Activated CD8-positive, alpha-beta T cell treated with anti-CD3 and anti-CD28 coated beads for 36 hours (primary cell): ENCODE results near the gene CDH24. TPM values are rescaled to one million over a fixed set of nuclear protein-coding genes. Genes with fewer than 3 reads are reported as not detected.
"Not testable (repeated sequence)": the region's sequence is repeated elsewhere in the genome, so short reads cannot be mapped to it uniquely, and the experiment has no call there.

ENCODE experiments used
- ATAC-seq: fragments of 200-7000 bp; cut with Tn5 transposase; one replicate; pipeline ENCODE4 v1.10.0; 2021; ENCODE audit warnings: mild to moderate bottlenecking, moderate library complexity
- CTCF ChIA-PET: fragments of 350-600 bp; sonication (Branson Sonifier 250); formaldehyde crosslinking; loops from one replicate; lab custom pipeline; 2021; ENCODE audit warnings: antibody characterized with exemption; lab: Charles Lee
- POLR2A ChIA-PET: fragments of 350-600 bp; sonication (Branson Sonifier 250); formaldehyde crosslinking; loops from one replicate; lab custom pipeline; 2021; ENCODE audit warnings: antibody characterized with exemption; lab: Charles Lee
- DNase-seq: peaks from one replicate; pipeline ENCODE4 v3.0.0-alpha.2; 2020
- H3K27ac Mint-ChIP-seq: one replicate; pipeline ENCODE4 v1.8.0; 2021; ENCODE audit warnings: mild to moderate bottlenecking, mixed read lengths
- H3K27me3 Mint-ChIP-seq: one replicate; pipeline ENCODE4 v1.8.0; 2021; ENCODE audit warnings: mixed read lengths
- H3K36me3 Mint-ChIP-seq: one replicate; pipeline ENCODE4 v1.8.0; 2021; ENCODE audit warnings: low read depth, mixed read lengths
- H3K4me1 Mint-ChIP-seq: one replicate; pipeline ENCODE4 v1.8.0; 2021; ENCODE audit warnings: low read depth, mixed read lengths
- H3K4me3 Mint-ChIP-seq: one replicate; pipeline ENCODE4 v1.8.0; 2021; ENCODE audit warnings: mild to moderate bottlenecking, moderate library complexity, mixed read lengths
- H3K9me3 Mint-ChIP-seq: one replicate; pipeline ENCODE4 v1.8.0; 2021; ENCODE audit warnings: mixed read lengths
- CTCF ChIP-seq: fragments of 200-600 bp; IDR thresholded peaks from one replicate; pipeline ENCODE4 v1.8.0; 2022; ENCODE audit warnings: antibody characterized with exemption, mild to moderate bottlenecking
- intact Hi-C: fragments of 100-400 bp; cut with micrococcal nuclease; formaldehyde crosslinking; loops from one replicate; pipeline ENCODE4 v1.10.0; 2022
- total RNA-seq, 2 experiments: library from RNA; stranded (reverse); gene quantifications; one replicate each; pipeline ENCODE4 v1.2.3, GENCODE V29; 2021

Gene CDH24
- total RNA-seq, 2 experiments from 2014 or later = 0.69 to 0.72 TPM

GRCh38 chr14:23008831-23009230 lies 48.5 kb downstream of the CDH24 start:
- Mint-ChIP-seq H3K27ac (peak overlapping the region; percentile 92), H3K27me3 (no peaks in the 10 kb centered on the region), H3K9me3 (no peaks in the 10 kb centered on the region), H3K4me3 (peak overlapping the region; percentile 85), H3K36me3 (no peaks in the 10 kb centered on the region), H3K4me1 (peaks cover 34% of the 10 kb centered on the region)
- POLR2A ChIA-PET = interaction anchor here (0.6 to 2.8 kb wide), 6 partner anchors 8 to 424 kb away, joined by 3 to 27 read pairs (median 4); no protein-coding TSS in a partner anchor
- no peak for DNase-seq
- ATAC-seq = no peak
- CTCF ChIA-PET = interaction anchor here (1.1 to 4.1 kb wide), 6 partner anchors 8 to 50 kb away, joined by 3 to 65 read pairs (median 41); partner anchors contain the start of genes AJUBA and CDH24
- TF ChIP-seq CTCF = no peak
- intact Hi-C loops = loop anchor here (5.0 kb wide), 1 partner anchor 48 kb away; the partner anchor contains the start of gene CDH24

- no peaks in the 10 kb centered on the region for H3K36me3 Mint-ChIP-seq
- CTCF ChIA-PET = interaction anchor here (0.8 to 4.1 kb wide), 32 partner anchors 9 to 113 kb away, joined by 3 to 65 read pairs (median 8); partner anchors contain the start of genes ACIN1, AJUBA, C14orf119 and CDH24
- TF ChIP-seq CTCF = peak; percentile 39
- intact Hi-C loops = loop anchor here (1.0 to 5.0 kb wide), 2 partner anchors 28 to 51 kb away; partner anchors contain the start of genes CDH24 and PSMB5
- peak overlapping the region; percentile 97 for H3K27ac Mint-ChIP-seq
- POLR2A ChIA-PET = interaction anchor here (0.6 to 2.8 kb wide), 33 partner anchors 10 to 315 kb away, joined by 3 to 32 read pairs (median 4); partner anchors contain the start of genes ACIN1, C14orf119, CDH24 and HAUS4
- H3K4me3 Mint-ChIP-seq = peak overlapping the region; percentile 91
- H3K4me1 Mint-ChIP-seq = peaks cover 34% of the 10 kb centered on the region
- H3K27me3 Mint-ChIP-seq = no peaks in the 10 kb centered on the region
- ATAC-seq = peak; percentile 96
- DNase-seq = peak; percentile 98
- no peaks in the 10 kb centered on the region for H3K9me3 Mint-ChIP-seq
Observed at GRCh38 chr14:23006544-23007419, 50.5 kb downstream of the CDH24 start.

GRCh38 chr14:23006188-23006534 lies 51.2 kb downstream of the CDH24 start:
- POLR2A ChIA-PET = interaction anchor here (0.8 to 2.8 kb wide), 27 partner anchors 10 to 315 kb away, joined by 3 to 32 read pairs (median 6); partner anchors contain the start of genes ACIN1, C14orf119, CDH24 and HAUS4
- H3K4me3 Mint-ChIP-seq = peak overlapping the region; percentile 91
- H3K9me3 Mint-ChIP-seq = no peaks in the 10 kb centered on the region
- DNase-seq (no peak), ATAC-seq (no peak)
- H3K4me1 Mint-ChIP-seq = peaks cover 32% of the 10 kb centered on the region
- CTCF ChIA-PET = interaction anchor here (0.8 to 4.1 kb wide), 28 partner anchors 8 to 114 kb away, joined by 3 to 65 read pairs (median 9); partner anchors contain the start of genes ACIN1, AJUBA, C14orf119 and CDH24
- TF ChIP-seq CTCF = no peak
- peak overlapping the region; percentile 97 for H3K27ac Mint-ChIP-seq
- no peaks in the 10 kb centered on the region for H3K27me3 Mint-ChIP-seq
- no peaks in the 10 kb centered on the region for H3K36me3 Mint-ChIP-seq
- intact Hi-C loops = loop anchor here (5.0 kb wide), 1 partner anchor 51 kb away; the partner anchor contains the start of gene CDH24

- no peaks in the 10 kb centered on the region for H3K27me3 Mint-ChIP-seq
- peak overlapping the region; percentile 97 for H3K27ac Mint-ChIP-seq
- ChIA-PET CTCF (interaction anchor here (0.8 to 4.1 kb wide), 24 partner anchors 10 to 114 kb away, joined by 3 to 65 read pairs (median 9); partner anchors contain the start of genes ACIN1, AJUBA, C14orf119 and CDH24), POLR2A (interaction anchor here (0.6 to 2.8 kb wide), 22 partner anchors 9 to 442 kb away, joined by 3 to 32 read pairs (median 6); partner anchors contain the start of genes CDH24, HAUS4, PABPN1 and PRMT5)
- TF ChIP-seq CTCF = no peak
- DNase-seq = no peak
- intact Hi-C loops = loop anchor here (5.0 kb wide), 1 partner anchor 52 kb away; the partner anchor contains the start of gene CDH24
- peak overlapping the region; percentile 91 for H3K4me3 Mint-ChIP-seq
- no peaks in the 10 kb centered on the region for H3K9me3 Mint-ChIP-seq
- peaks cover 36% of the 10 kb centered on the region for H3K4me1 Mint-ChIP-seq
- no peak for ATAC-seq
- no peaks in the 10 kb centered on the region for H3K36me3 Mint-ChIP-seq
Observed at GRCh38 chr14:23005451-23006187, 51.7 kb downstream of the CDH24 start.

GRCh38 chr14:23004274-23004673 lies 53.0 kb downstream of the CDH24 start:
- ATAC-seq, H3K27ac Mint-ChIP-seq, H3K27me3 Mint-ChIP-seq, POLR2A ChIA-PET, H3K9me3 Mint-ChIP-seq, intact Hi-C loops, DNase-seq, H3K36me3 Mint-ChIP-seq, H3K4me3 Mint-ChIP-seq: not testable (repeated sequence)
- CTCF ChIA-PET = interaction anchor here (1.1 to 1.5 kb wide), 3 partner anchors 9 to 54 kb away, joined by 3 to 6 read pairs (median 6); no protein-coding TSS in a partner anchor
- H3K4me1 Mint-ChIP-seq = peaks cover 32% of the 10 kb centered on the region
